Stimulated activated naive CD8-positive, alpha-beta T cell treated with anti-CD3 and anti-CD28 coated beads, Interleukin-15, amount 100 ng/mL, for 72 hours (primary cell): Measurements from ENCODE around the gene INVS.
"Not testable (repeated sequence)": the region's sequence is repeated elsewhere in the genome, so short reads cannot be mapped to it uniquely, and the experiment has no call there.

Experiments
- ATAC-seq: fragments of 150-1000 bp; cut with Tn5 transposase; 2 replicates; pipeline ENCODE4 v1.10.0; 2021; ENCODE audit warnings: mild to moderate bottlenecking, moderate library complexity
- DNase-seq, 2 donors: peaks; one replicate each; pipeline ENCODE4 v3.0.0; 2021 to 2022
- H3K27ac Mint-ChIP-seq, 2 donors: one replicate each; pipeline ENCODE4 v1.8.0; 2022; ENCODE audit warnings: mild to moderate bottlenecking in 2 of 2, mixed read lengths in 2 of 2, moderate library complexity in 2 of 2
- H3K27me3 Mint-ChIP-seq: one replicate; pipeline ENCODE4 v1.8.0; 2022; ENCODE audit warnings: mixed read lengths
- H3K4me1 Mint-ChIP-seq: one replicate; pipeline ENCODE4 v1.8.0; 2022; ENCODE audit warnings: mild to moderate bottlenecking, mixed read lengths
- H3K4me3 Mint-ChIP-seq, 2 donors: one replicate each; pipeline ENCODE4 v1.8.0; 2022; ENCODE audit warnings: mild to moderate bottlenecking in 2 of 2, mixed read lengths in 2 of 2, moderate library complexity in 1 of 2
- H3K9me3 Mint-ChIP-seq, 2 donors: one replicate each; pipeline ENCODE4 v1.8.0; 2022; ENCODE audit warnings: mixed read lengths in 2 of 2

INVS gene

GRCh38 chr9:100072805-100073204, 26.2 kb upstream of the INVS start:
- ATAC-seq (no peak), DNase-seq (no peak)
- H3K27me3 Mint-ChIP-seq: no peaks in the 10 kb centered on the region
- no peak overlapping the region for H3K4me3 Mint-ChIP-seq
- H3K9me3 Mint-ChIP-seq: no peaks in the 10 kb centered on the region
- peaks cover 16% of the 10 kb centered on the region for H3K4me1 Mint-ChIP-seq
- no peak overlapping the region for H3K27ac Mint-ChIP-seq

GRCh38 chr9:100074093-100074492, 24.9 kb upstream of the INVS start:
- H3K4me1 Mint-ChIP-seq: peaks cover 21% of the 10 kb centered on the region
- ATAC-seq (no peak), DNase-seq (no peak)
- no peaks in the 10 kb centered on the region for H3K9me3 Mint-ChIP-seq
- H3K27ac Mint-ChIP-seq: no peak overlapping the region
- no peaks in the 10 kb centered on the region for H3K27me3 Mint-ChIP-seq
- H3K4me3 Mint-ChIP-seq: no peak overlapping the region

- ATAC-seq (no peak), DNase-seq (no peak)
- Mint-ChIP-seq H3K9me3 (no peaks in the 10 kb centered on the region), H3K27ac (no peak overlapping the region), H3K4me1 (peaks cover 19% of the 10 kb centered on the region), H3K4me3 (no peak overlapping the region), H3K27me3 (no peaks in the 10 kb centered on the region)
These were observed 24.1 kb upstream of the INVS start for GRCh38 chr9:100074989-100075388.

- not testable (repeated sequence) for H3K9me3 Mint-ChIP-seq, H3K27ac Mint-ChIP-seq, H3K4me3 Mint-ChIP-seq, H3K4me1 Mint-ChIP-seq, DNase-seq, ATAC-seq, H3K27me3 Mint-ChIP-seq
These were observed 22.8 kb upstream of the INVS start for GRCh38 chr9:100076256-100076655.

- Mint-ChIP-seq H3K27me3 (no peaks in the 10 kb centered on the region), H3K4me1 (peaks cover 56% of the 10 kb centered on the region), H3K27ac (no peak overlapping the region), H3K9me3 (no peaks in the 10 kb centered on the region), H3K4me3 (peak overlapping the region; percentile 10 to 37)
- DNase-seq (no peak), ATAC-seq (no peak)
These were observed 16.3 kb upstream of the INVS start for GRCh38 chr9:100082782-100083181.

GRCh38 chr9:100083448-100084127, 15.5 kb upstream of the INVS start:
- Mint-ChIP-seq H3K27me3 (no peaks in the 10 kb centered on the region), H3K4me3 (peak overlapping the region; percentile 8 to 69), H3K9me3 (no peaks in the 10 kb centered on the region), H3K27ac (peak overlapping the region in 1 of 2 donors; percentile 75), H3K4me1 (peaks cover 65% of the 10 kb centered on the region)
- DNase-seq: peak in 1 of 2 donors; percentile 10
- peak; percentile 73 for ATAC-seq

GRCh38 chr9:100084128-100084453, 15.0 kb upstream of the INVS start:
- no peak for DNase-seq
- Mint-ChIP-seq H3K4me3 (no peak overlapping the region), H3K9me3 (no peaks in the 10 kb centered on the region), H3K27me3 (no peaks in the 10 kb centered on the region), H3K4me1 (peaks cover 61% of the 10 kb centered on the region), H3K27ac (peak overlapping the region in 1 of 2 donors; percentile 75)
- ATAC-seq: no peak

GRCh38 chr9:100084734-100085133, 14.3 kb upstream of the INVS start:
- peak overlapping the region; percentile 16 to 72 for H3K27ac Mint-ChIP-seq
- ATAC-seq (peak; percentile 96), DNase-seq (no peak)
- H3K27me3 Mint-ChIP-seq: no peaks in the 10 kb centered on the region
- peaks cover 60% of the 10 kb centered on the region for H3K4me1 Mint-ChIP-seq
- no peaks in the 10 kb centered on the region for H3K9me3 Mint-ChIP-seq
- peak overlapping the region in 1 of 2 donors; percentile 62 for H3K4me3 Mint-ChIP-seq

GRCh38 chr9:100086097-100086635, 12.9 kb upstream of the INVS start:
- ATAC-seq: no peak
- Mint-ChIP-seq H3K27ac (no peak overlapping the region), H3K4me1 (peaks cover 64% of the 10 kb centered on the region), H3K4me3 (no peak overlapping the region), H3K27me3 (no peaks in the 10 kb centered on the region), H3K9me3 (no peaks in the 10 kb centered on the region)
- DNase-seq: no peak

GRCh38 chr9:100087218-100087617, 11.8 kb upstream of the INVS start:
- Mint-ChIP-seq H3K4me3 (no peak overlapping the region), H3K27ac (no peak overlapping the region), H3K4me1 (peaks cover 71% of the 10 kb centered on the region), H3K9me3 (no peaks in the 10 kb centered on the region), H3K27me3 (no peaks in the 10 kb centered on the region)
- ATAC-seq: no peak
- no peak for DNase-seq

GRCh38 chr9:100088202-100088601, 10.8 kb upstream of the INVS start:
- no peaks in the 10 kb centered on the region for H3K27me3 Mint-ChIP-seq
- ATAC-seq (no peak), DNase-seq (no peak)
- H3K9me3 Mint-ChIP-seq: no peaks in the 10 kb centered on the region
- no peak overlapping the region for H3K27ac Mint-ChIP-seq
- H3K4me1 Mint-ChIP-seq: peaks cover 68% of the 10 kb centered on the region
- H3K4me3 Mint-ChIP-seq: peak overlapping the region in 1 of 2 donors; percentile 0

- H3K4me1 Mint-ChIP-seq: peaks cover 60% of the 10 kb centered on the region
- no peak overlapping the region for H3K4me3 Mint-ChIP-seq
- H3K9me3 Mint-ChIP-seq: no peaks in the 10 kb centered on the region
- DNase-seq (no peak), ATAC-seq (no peak)
- no peak overlapping the region for H3K27ac Mint-ChIP-seq
- H3K27me3 Mint-ChIP-seq: no peaks in the 10 kb centered on the region
These were observed 8.2 kb upstream of the INVS start for GRCh38 chr9:100090880-100091279.

- no peak for DNase-seq
- no peak overlapping the region for H3K27ac Mint-ChIP-seq
- H3K9me3 Mint-ChIP-seq: no peaks in the 10 kb centered on the region
- peaks cover 60% of the 10 kb centered on the region for H3K4me1 Mint-ChIP-seq
- no peaks in the 10 kb centered on the region for H3K27me3 Mint-ChIP-seq
- no peak overlapping the region for H3K4me3 Mint-ChIP-seq
- ATAC-seq: peak; percentile 53
These were observed 7.4 kb upstream of the INVS start for GRCh38 chr9:100091650-100092049.

- DNase-seq: no peak
- Mint-ChIP-seq H3K27me3 (no peaks in the 10 kb centered on the region), H3K4me1 (peaks cover 60% of the 10 kb centered on the region), H3K9me3 (no peaks in the 10 kb centered on the region), H3K27ac (no peak overlapping the region), H3K4me3 (no peak overlapping the region)
- no peak for ATAC-seq
These were observed 7.0 kb upstream of the INVS start for GRCh38 chr9:100092066-100092465.

- H3K4me3 Mint-ChIP-seq, H3K9me3 Mint-ChIP-seq, H3K27me3 Mint-ChIP-seq, H3K27ac Mint-ChIP-seq, ATAC-seq, DNase-seq: not testable (repeated sequence)
- peaks cover 54% of the 10 kb centered on the region for H3K4me1 Mint-ChIP-seq
These were observed 4.6 kb upstream of the INVS start for GRCh38 chr9:100094411-100094810.

GRCh38 chr9:100096378-100096916, 2.6 kb upstream of the INVS start:
- no peak for DNase-seq
- no peaks in the 10 kb centered on the region for H3K9me3 Mint-ChIP-seq
- H3K27me3 Mint-ChIP-seq: no peaks in the 10 kb centered on the region
- no peak for ATAC-seq
- H3K4me1 Mint-ChIP-seq: peaks cover 48% of the 10 kb centered on the region
- H3K27ac Mint-ChIP-seq: no peak overlapping the region
- peak overlapping the region in 1 of 2 donors; percentile 11 for H3K4me3 Mint-ChIP-seq
